Heart left ventricle (tissue), 13 donors: ENCODE data around the gene ZNF70.

Experiments
- POLR2A ChIP-seq, 2 donors: fragments of 450-650 bp; IDR thresholded peaks; one replicate each; pipeline ENCODE4 v1.6.1; 2017; ENCODE audit warnings: antibody characterized with exemption in 2 of 2, mild to moderate bottlenecking in 2 of 2, moderate library complexity in 2 of 2
- TF ChIP-seq, protein P1 (sequence below), 12 donors: fragments of 200-600 bp; sonication (generic) in 4 of 12; IDR thresholded peaks; one replicate each; pipeline versions ENCODE4 v1.5.0 to v1.8.0; 2018 to 2022; ENCODE audit warnings: antibody characterized with exemption in 12 of 12, mild to moderate bottlenecking in 5 of 12
- donor health status: ischemic (EF 13 %, LVEDD 7.1; RV severe dilation, severe dysfunction).
- donor health status: DM: no; HTN: yes; CAD: no.
- donor health status: DM: no; HTN: no; CAD: no.
- donor health status: ischemic (EF 25% LVEDD 6.9; RV normal size, moderate dysfunction).
- donor health status: ischemic (EF 25% LVEDD 5.7; RV mildly dilated, moderate dysfunction).
- donor health status: ischemic (EF 35%, LVEDD 5.7; RV mildly dilated, moderate dysfunction).
- donor health status: nonischemic (EF 11% LVEDD 7.7; RV severe dilation, severe dysfunction).
- donor health status: DM: yes; HTN: yes; CAD: no.
- donor health status: PGD.
- donor health status: ischemic (EF 29% LVEDD 5.4; RV normal size, mild dysfunction).
- donor health status: nonischemic (EF 23%, LVEDD 6.1; RV moderate dilation, normal function).

DNA sequence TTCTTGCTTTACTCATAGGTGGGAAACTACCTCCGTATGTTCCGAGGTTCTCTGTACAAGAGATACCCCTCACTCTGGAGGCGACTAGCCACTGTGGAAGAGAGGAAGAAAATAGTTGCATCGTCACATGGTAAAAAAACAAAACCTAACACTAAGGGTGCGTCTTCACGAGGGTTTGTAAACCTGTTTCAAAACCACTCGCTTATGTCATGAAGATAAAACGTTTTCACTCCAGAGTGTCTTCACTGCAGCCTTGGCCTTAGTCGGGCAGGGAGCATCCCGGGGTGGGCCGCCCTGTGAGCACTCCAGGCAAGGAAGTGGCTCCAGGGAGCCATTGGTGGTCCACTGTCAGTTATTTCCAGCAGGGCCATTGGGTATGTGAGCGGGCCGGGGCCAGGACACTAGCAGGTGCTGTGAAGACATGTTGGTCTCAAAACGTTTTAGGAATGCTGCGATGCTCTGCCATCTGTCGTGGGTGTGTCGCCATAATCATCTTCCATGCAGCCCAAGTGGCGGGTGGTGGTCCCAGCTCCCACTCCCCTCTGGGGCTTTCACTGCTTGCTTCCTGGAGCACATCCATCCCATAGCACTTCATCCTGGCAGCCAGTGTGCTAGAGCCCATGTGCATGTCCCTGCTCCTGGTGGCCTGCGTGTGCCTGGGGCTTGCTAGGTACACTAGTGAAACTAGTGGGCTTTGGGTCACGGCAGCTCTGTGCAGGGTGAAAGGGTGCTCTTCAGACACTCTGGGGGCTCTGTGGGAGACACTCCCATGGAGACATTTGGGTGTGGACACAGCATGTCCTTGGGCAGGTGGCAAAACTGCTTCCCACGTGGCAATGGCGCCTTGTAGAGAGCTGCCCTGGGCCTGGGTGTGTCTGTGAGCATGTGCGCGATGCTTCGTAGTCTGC lies 41.1 kb upstream of the ZNF70 start:
- TF ChIP-seq, protein P1, sequence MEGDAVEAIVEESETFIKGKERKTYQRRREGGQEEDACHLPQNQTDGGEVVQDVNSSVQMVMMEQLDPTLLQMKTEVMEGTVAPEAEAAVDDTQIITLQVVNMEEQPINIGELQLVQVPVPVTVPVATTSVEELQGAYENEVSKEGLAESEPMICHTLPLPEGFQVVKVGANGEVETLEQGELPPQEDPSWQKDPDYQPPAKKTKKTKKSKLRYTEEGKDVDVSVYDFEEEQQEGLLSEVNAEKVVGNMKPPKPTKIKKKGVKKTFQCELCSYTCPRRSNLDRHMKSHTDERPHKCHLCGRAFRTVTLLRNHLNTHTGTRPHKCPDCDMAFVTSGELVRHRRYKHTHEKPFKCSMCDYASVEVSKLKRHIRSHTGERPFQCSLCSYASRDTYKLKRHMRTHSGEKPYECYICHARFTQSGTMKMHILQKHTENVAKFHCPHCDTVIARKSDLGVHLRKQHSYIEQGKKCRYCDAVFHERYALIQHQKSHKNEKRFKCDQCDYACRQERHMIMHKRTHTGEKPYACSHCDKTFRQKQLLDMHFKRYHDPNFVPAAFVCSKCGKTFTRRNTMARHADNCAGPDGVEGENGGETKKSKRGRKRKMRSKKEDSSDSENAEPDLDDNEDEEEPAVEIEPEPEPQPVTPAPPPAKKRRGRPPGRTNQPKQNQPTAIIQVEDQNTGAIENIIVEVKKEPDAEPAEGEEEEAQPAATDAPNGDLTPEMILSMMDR (IDR thresholded peaks at IDR 0.05): no peak
- no peak for TF ChIP-seq POLR2A (IDR thresholded peaks at IDR 0.05)
